GM19023 (cell line): ENCODE measurements around the gene SBK3.
"Not testable (repeated sequence)": the region's sequence is repeated elsewhere in the genome, so short reads cannot be mapped to it uniquely, and the experiment has no call there.

Source experiments
- ATAC-seq: cut with Tn5 transposase; IDR thresholded peaks from one replicate; pipeline ENCODE4 v1.9.1; 2021; ENCODE audit warnings: mild to moderate bottlenecking, moderate library complexity; ENCODE audit not compliant: unreplicated experiment

The SBK3 gene

GRCh38 chr19:55576746-55577145 is 31.4 kb upstream of the SBK3 start:
- no peak for ATAC-seq

GRCh38 chr19:55573929-55574328 is 28.6 kb upstream of the SBK3 start:
- not testable (repeated sequence) for ATAC-seq

- ATAC-seq: not testable (repeated sequence)
These were observed 24.1 kb upstream of the SBK3 start for GRCh38 chr19:55569477-55569876.

- ATAC-seq: no peak
These were observed 22.5 kb upstream of the SBK3 start for GRCh38 chr19:55567708-55568328.

GRCh38 chr19:55566823-55567222 is 21.5 kb upstream of the SBK3 start:
- ATAC-seq: no peak

- no peak for ATAC-seq
These were observed 17.9 kb upstream of the SBK3 start for GRCh38 chr19:55563261-55563690.

GRCh38 chr19:55559684-55560083 is 14.3 kb upstream of the SBK3 start:
- no peak for ATAC-seq

- ATAC-seq: no peak
These were observed 9.4 kb upstream of the SBK3 start for GRCh38 chr19:55554741-55555152.

- ATAC-seq: no peak
These were observed 9.0 kb upstream of the SBK3 start for GRCh38 chr19:55554302-55554701.

- no peak for ATAC-seq
These were observed 8.2 kb upstream of the SBK3 start for GRCh38 chr19:55553217-55554182.

- no peak for ATAC-seq
These were observed 7.3 kb upstream of the SBK3 start for GRCh38 chr19:55552620-55553019.

GRCh38 chr19:55552206-55552605 is 6.9 kb upstream of the SBK3 start:
- ATAC-seq: no peak

- no peak for ATAC-seq
These were observed 4.9 kb upstream of the SBK3 start for GRCh38 chr19:55550321-55550650.

GRCh38 chr19:55549500-55550320 is 4.4 kb upstream of the SBK3 start:
- no peak for ATAC-seq

GRCh38 chr19:55546822-55547614 is 1.7 kb upstream of the SBK3 start:
- ATAC-seq: no peak

- ATAC-seq: no peak
These were observed 668 bp upstream of the SBK3 start for GRCh38 chr19:55546011-55546410.

GRCh38 chr19:55544776-55545439 is 435 bp downstream of the SBK3 start:
- ATAC-seq: no peak

GRCh38 chr19:55544014-55544413 is 1.3 kb downstream of the SBK3 start:
- ATAC-seq: no peak

GRCh38 chr19:55543567-55543966 is 1.8 kb downstream of the SBK3 start:
- ATAC-seq: no peak

- ATAC-seq: no peak
These were observed 3.0 kb downstream of the SBK3 start for GRCh38 chr19:55542292-55542855.
